WTC11 (cell line): ENCODE measurements around the gene AGBL4.

Source experiments
- ATF1 ChIP-seq: sonication (generic); formaldehyde crosslinking; IDR thresholded peaks from 2 replicates; pipeline ENCODE4 v1.8.1; 2023; ENCODE audit warnings: mild to moderate bottlenecking, moderate library complexity, missing genetic modification reagents
- ATF3 ChIP-seq: sonication (generic); formaldehyde crosslinking; conservative IDR thresholded peaks from 2 replicates; pipeline ENCODE4 v1.8.1; 2022; ENCODE audit warnings: mild to moderate bottlenecking, missing genetic modification reagents
- CREB1 ChIP-seq: sonication (generic); formaldehyde crosslinking; IDR thresholded peaks from 2 replicates; pipeline ENCODE4 v1.8.0; 2023; ENCODE audit warnings: mild to moderate bottlenecking, missing genetic modification reagents
- CTCF ChIP-seq: fragments of 200-600 bp; IDR thresholded peaks from 2 replicates; pipeline ENCODE4 v1.8.0; 2022; ENCODE audit warnings: antibody characterized with exemption
- E2F4 ChIP-seq: sonication (generic); formaldehyde crosslinking; IDR thresholded peaks from 2 replicates; pipeline ENCODE4 v1.8.1; 2022; ENCODE audit warnings: low read depth, mild to moderate bottlenecking, moderate library complexity, missing genetic modification reagents, borderline replicate concordance
- MAX ChIP-seq: sonication (generic); formaldehyde crosslinking; IDR thresholded peaks from 2 replicates; pipeline ENCODE4 v1.8.0; 2022; ENCODE audit warnings: mild to moderate bottlenecking, missing genetic modification reagents
- RELA ChIP-seq: sonication (generic); formaldehyde crosslinking; IDR thresholded peaks from 2 replicates; pipeline ENCODE4 v1.8.1; 2022; ENCODE audit warnings: missing genetic modification reagents, mild to moderate bottlenecking, borderline replicate concordance
- ZNF416 ChIP-seq: fragments of 250-450 bp; sonication (Bioruptor Pico); IDR thresholded peaks from 2 replicates; pipeline ENCODE4 v1.9.0; 2021; ENCODE audit warnings: mild to moderate bottlenecking, inconsistent platforms
- TF ChIP-seq, protein P1 (sequence below): sonication (generic); formaldehyde crosslinking; IDR thresholded peaks from 2 replicates; pipeline ENCODE4 v1.8.1; 2022; ENCODE audit warnings: mild to moderate bottlenecking, missing genetic modification reagents, moderate library complexity, borderline replicate concordance

DNA sequence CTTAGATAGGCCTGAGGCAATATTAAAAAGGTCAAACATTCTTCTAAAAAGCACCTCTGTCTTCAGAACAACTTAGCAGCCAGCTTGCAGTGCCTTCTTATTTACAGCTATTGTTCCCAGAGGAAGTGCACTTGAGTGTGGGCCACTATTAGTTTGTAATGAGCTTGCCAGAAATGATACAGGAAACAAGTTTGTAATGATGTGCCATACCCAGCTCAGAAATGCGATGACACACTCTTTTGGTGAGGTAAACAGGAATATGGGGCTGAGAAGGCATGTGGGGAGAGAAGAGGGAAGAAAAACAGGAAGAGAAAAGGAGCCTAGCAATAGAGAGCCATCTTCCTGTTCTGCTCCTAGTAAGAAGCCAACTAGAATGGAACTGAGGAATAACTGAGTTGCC lies 295.4 kb downstream of the AGBL4 start:
- no peak for TF ChIP-seq E2F4
- no peak for TF ChIP-seq CREB1 (CRISPR knock-in tag)
- TF ChIP-seq, protein P1, sequence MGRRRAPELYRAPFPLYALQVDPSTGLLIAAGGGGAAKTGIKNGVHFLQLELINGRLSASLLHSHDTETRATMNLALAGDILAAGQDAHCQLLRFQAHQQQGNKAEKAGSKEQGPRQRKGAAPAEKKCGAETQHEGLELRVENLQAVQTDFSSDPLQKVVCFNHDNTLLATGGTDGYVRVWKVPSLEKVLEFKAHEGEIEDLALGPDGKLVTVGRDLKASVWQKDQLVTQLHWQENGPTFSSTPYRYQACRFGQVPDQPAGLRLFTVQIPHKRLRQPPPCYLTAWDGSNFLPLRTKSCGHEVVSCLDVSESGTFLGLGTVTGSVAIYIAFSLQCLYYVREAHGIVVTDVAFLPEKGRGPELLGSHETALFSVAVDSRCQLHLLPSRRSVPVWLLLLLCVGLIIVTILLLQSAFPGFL (CRISPR knock-in tag), result no peak
- TF ChIP-seq ATF3 (CRISPR knock-in tag), result no peak
- no peak for TF ChIP-seq RELA (CRISPR knock-in tag)
- TF ChIP-seq ZNF416 (CRISPR knock-in tag), result no peak
- TF ChIP-seq ATF1 (CRISPR knock-in tag), result no peak
- no peak for TF ChIP-seq MAX (CRISPR knock-in tag)
- TF ChIP-seq CTCF, result no peak
